ENCODE results near the gene SNF8.
A peak's percentile ranks its signal among the peaks of the same experiment; 100 is the strongest.

Gene SNF8

GRCh38 chr17:48944515-48945260, at the start of gene SNF8 (continued):
- TF ChIP-seq, protein P1, sequence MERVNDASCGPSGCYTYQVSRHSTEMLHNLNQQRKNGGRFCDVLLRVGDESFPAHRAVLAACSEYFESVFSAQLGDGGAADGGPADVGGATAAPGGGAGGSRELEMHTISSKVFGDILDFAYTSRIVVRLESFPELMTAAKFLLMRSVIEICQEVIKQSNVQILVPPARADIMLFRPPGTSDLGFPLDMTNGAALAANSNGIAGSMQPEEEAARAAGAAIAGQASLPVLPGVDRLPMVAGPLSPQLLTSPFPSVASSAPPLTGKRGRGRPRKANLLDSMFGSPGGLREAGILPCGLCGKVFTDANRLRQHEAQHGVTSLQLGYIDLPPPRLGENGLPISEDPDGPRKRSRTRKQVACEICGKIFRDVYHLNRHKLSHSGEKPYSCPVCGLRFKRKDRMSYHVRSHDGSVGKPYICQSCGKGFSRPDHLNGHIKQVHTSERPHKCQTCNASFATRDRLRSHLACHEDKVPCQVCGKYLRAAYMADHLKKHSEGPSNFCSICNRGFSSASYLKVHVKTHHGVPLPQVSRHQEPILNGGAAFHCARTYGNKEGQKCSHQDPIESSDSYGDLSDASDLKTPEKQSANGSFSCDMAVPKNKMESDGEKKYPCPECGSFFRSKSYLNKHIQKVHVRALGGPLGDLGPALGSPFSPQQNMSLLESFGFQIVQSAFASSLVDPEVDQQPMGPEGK (tag by site-specific recombination; IDR thresholded peaks at IDR 0.05): peak; percentile 72; the same call in 1 of the 2 replicates
- TF ChIP-seq ZNF24 (tag by site-specific recombination; IDR thresholded peaks at IDR 0.05): no peak
- TF ChIP-seq ZBTB20 (tag by site-specific recombination; IDR thresholded peaks at IDR 0.05): peak; percentile 95
- peak; percentile 82; the same call in 1 of the 2 replicates for TF ChIP-seq ZNF660 (tag by site-specific recombination; IDR thresholded peaks at IDR 0.05)
- TF ChIP-seq, protein P2, sequence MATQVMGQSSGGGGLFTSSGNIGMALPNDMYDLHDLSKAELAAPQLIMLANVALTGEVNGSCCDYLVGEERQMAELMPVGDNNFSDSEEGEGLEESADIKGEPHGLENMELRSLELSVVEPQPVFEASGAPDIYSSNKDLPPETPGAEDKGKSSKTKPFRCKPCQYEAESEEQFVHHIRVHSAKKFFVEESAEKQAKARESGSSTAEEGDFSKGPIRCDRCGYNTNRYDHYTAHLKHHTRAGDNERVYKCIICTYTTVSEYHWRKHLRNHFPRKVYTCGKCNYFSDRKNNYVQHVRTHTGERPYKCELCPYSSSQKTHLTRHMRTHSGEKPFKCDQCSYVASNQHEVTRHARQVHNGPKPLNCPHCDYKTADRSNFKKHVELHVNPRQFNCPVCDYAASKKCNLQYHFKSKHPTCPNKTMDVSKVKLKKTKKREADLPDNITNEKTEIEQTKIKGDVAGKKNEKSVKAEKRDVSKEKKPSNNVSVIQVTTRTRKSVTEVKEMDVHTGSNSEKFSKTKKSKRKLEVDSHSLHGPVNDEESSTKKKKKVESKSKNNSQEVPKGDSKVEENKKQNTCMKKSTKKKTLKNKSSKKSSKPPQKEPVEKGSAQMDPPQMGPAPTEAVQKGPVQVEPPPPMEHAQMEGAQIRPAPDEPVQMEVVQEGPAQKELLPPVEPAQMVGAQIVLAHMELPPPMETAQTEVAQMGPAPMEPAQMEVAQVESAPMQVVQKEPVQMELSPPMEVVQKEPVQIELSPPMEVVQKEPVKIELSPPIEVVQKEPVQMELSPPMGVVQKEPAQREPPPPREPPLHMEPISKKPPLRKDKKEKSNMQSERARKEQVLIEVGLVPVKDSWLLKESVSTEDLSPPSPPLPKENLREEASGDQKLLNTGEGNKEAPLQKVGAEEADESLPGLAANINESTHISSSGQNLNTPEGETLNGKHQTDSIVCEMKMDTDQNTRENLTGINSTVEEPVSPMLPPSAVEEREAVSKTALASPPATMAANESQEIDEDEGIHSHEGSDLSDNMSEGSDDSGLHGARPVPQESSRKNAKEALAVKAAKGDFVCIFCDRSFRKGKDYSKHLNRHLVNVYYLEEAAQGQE (tag by site-specific recombination; IDR thresholded peaks at IDR 0.05): no peak
- no peak for TF ChIP-seq ZNF350 (tag by site-specific recombination; IDR thresholded peaks at IDR 0.05)
- no peak for TF ChIP-seq ZBTB21 (tag by site-specific recombination; IDR thresholded peaks at IDR 0.05)
- TF ChIP-seq, protein P3, sequence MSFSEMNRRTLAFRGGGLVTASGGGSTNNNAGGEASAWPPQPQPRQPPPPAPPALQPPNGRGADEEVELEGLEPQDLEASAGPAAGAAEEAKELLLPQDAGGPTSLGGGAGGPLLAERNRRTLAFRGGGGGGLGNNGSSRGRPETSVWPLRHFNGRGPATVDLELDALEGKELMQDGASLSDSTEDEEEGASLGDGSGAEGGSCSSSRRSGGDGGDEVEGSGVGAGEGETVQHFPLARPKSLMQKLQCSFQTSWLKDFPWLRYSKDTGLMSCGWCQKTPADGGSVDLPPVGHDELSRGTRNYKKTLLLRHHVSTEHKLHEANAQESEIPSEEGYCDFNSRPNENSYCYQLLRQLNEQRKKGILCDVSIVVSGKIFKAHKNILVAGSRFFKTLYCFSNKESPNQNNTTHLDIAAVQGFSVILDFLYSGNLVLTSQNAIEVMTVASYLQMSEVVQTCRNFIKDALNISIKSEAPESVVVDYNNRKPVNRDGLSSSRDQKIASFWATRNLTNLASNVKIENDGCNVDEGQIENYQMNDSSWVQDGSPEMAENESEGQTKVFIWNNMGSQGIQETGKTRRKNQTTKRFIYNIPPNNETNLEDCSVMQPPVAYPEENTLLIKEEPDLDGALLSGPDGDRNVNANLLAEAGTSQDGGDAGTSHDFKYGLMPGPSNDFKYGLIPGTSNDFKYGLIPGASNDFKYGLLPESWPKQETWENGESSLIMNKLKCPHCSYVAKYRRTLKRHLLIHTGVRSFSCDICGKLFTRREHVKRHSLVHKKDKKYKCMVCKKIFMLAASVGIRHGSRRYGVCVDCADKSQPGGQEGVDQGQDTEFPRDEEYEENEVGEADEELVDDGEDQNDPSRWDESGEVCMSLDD (tag by site-specific recombination; IDR thresholded peaks at IDR 0.05): 0 out of 2 replicates have a peak, but pooled peaks have one; percentile 17
- TF ChIP-seq ZNF394 (tag by site-specific recombination; IDR thresholded peaks at IDR 0.05; ENCODE audit: borderline replicate concordance): no peak
- TF ChIP-seq GFI1B (tag by site-specific recombination; IDR thresholded peaks at IDR 0.05): no peak
- TF ChIP-seq ZNF354C (tag by site-specific recombination; IDR thresholded peaks at IDR 0.05; ENCODE audit: borderline replicate concordance, low read depth): no peak
- TF ChIP-seq ZBTB17 (tag by site-specific recombination; IDR thresholded peaks at IDR 0.05): peak; percentile 87
- no peak for TF ChIP-seq ZNF221 (tag by site-specific recombination; IDR thresholded peaks at IDR 0.05; ENCODE audit: borderline replicate concordance)
- TF ChIP-seq ZNF488 (tag by site-specific recombination; IDR thresholded peaks at IDR 0.05): no peak
- no peak for TF ChIP-seq ZNF302 (tag by site-specific recombination; IDR thresholded peaks at IDR 0.05; ENCODE audit: low read depth)
- no peak for TF ChIP-seq ZNF174 (tag by site-specific recombination; IDR thresholded peaks at IDR 0.05)
- TF ChIP-seq, protein P4, sequence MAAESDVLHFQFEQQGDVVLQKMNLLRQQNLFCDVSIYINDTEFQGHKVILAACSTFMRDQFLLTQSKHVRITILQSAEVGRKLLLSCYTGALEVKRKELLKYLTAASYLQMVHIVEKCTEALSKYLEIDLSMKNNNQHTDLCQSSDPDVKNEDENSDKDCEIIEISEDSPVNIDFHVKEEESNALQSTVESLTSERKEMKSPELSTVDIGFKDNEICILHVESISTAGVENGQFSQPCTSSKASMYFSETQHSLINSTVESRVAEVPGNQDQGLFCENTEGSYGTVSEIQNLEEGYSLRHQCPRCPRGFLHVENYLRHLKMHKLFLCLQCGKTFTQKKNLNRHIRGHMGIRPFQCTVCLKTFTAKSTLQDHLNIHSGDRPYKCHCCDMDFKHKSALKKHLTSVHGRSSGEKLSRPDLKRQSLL (tag by site-specific recombination; IDR thresholded peaks at IDR 0.05): peak; percentile 84
- no peak for TF ChIP-seq ZNF585B (tag by site-specific recombination; IDR thresholded peaks at IDR 0.05)
- peak; percentile 48; the same call in 1 of the 2 replicates for TF ChIP-seq ZBTB8A (tag by site-specific recombination; IDR thresholded peaks at IDR 0.05)
- no peak for TF ChIP-seq ZNF416 (tag by site-specific recombination; IDR thresholded peaks at IDR 0.05)
- TF ChIP-seq KLF8 (tag by site-specific recombination; IDR thresholded peaks at IDR 0.05): peak; percentile 48
- TF ChIP-seq, protein P5, sequence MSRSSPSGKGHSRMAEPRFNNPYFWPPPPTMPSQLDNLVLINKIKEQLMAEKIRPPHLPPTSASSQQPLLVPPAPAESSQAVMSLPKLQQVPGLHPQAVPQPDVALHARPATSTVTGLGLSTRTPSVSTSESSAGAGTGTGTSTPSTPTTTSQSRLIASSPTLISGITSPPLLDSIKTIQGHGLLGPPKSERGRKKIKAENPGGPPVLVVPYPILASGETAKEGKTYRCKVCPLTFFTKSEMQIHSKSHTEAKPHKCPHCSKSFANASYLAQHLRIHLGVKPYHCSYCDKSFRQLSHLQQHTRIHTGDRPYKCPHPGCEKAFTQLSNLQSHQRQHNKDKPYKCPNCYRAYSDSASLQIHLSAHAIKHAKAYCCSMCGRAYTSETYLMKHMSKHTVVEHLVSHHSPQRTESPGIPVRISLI (tag by site-specific recombination; IDR thresholded peaks at IDR 0.05): no peak
- TF ChIP-seq ZNF654 (tag by site-specific recombination; IDR thresholded peaks at IDR 0.05; ENCODE audit: low read depth): no peak
- no peak for TF ChIP-seq ATF2 (tag by site-specific recombination; IDR thresholded peaks at IDR 0.05; ENCODE audit: low read depth)
- peak; percentile 27; the same call in 1 of the 2 replicates for TF ChIP-seq ZIC2 (tag by site-specific recombination; IDR thresholded peaks at IDR 0.05)
- TF ChIP-seq ZNF670 (tag by site-specific recombination; IDR thresholded peaks at IDR 0.05; ENCODE audit: low read depth): no peak

Data from HEK293 (cell line).